Stimulated activated CD4-positive, alpha-beta T cell treated with anti-CD3 and anti-CD28 coated beads, Interleukin-15, amount 100 ng/mL, for 24 hours (primary cell): ENCODE data around the gene ACOX2.
A peak's percentile ranks its signal among the peaks of the same experiment; 100 is the strongest.

Experiments
- DNase-seq: peaks from one replicate; pipeline ENCODE4 v3.0.0-alpha.2; 2020

Gene ACOX2

DNA sequence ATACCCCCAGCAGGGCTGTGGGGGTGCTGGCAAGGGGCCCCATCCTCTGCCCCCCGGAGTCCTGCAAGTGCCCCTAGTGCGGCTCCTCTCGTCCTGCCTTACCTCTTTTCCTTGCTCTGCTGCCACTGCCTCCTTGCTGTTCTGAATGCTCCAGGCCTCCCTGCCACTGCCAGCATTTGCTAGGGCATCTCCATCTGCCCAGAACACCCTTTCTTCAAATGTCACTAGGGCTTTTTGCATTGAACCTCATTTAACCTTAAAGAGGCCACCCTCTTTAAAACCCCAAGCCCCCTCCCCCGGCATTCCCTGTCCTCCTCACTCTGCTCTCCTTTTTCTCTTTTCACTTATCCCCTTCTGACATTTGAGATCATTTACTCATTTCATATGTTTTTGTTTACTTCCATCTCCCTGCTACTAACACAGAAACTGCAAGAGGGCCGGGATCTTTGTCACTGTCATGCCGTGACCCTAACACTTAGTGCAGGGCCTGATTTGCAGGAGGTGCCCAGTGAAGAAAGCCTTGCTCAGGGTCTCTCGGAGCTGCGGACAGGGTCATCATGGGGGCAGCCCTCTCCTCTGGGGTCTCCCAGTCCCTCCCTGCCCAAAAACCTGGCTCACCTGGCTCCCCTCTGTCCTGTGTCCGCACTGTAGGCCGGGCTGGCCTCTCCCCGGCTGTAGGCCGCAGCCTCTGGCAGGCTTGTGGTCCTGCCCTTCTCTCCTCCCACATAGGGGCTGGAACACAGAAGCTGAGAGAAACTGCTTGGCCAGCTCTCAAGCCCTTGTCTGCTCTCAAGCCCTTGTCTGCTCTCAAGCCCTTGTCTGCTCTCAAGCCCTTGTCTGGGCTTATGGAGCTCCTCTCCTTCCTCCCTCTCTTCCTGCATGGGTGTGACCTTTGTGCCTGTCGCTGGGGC is at the start of gene ACOX2:
Gene ACOX2 (minus strand): TSS at position 690 of the 911 bp plus-strand sequence. CDS start 2,084 bp downstream, outside the sequence.
- no peak for DNase-seq

DNA sequence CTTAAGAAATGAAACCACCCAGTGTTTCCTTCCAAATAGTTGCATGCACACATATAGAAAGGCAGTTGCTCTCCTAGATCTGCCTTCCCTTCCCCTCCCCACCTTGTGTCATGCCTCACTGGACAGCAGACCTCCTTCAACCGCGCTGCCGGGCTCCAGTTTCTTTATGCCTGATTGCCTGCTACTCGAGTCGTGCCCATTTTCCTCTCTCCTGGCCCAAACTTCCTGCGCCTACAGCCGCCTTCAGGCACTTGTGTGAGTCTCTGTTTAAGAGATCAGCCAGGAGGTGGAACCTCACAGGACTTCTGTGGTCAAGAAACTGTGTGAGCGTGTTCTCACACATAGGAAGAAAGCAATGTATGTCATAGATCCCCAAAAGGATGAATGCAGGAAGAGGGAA is 49.0 kb upstream of the ACOX2 start:
- DNase-seq: no peak

DNA sequence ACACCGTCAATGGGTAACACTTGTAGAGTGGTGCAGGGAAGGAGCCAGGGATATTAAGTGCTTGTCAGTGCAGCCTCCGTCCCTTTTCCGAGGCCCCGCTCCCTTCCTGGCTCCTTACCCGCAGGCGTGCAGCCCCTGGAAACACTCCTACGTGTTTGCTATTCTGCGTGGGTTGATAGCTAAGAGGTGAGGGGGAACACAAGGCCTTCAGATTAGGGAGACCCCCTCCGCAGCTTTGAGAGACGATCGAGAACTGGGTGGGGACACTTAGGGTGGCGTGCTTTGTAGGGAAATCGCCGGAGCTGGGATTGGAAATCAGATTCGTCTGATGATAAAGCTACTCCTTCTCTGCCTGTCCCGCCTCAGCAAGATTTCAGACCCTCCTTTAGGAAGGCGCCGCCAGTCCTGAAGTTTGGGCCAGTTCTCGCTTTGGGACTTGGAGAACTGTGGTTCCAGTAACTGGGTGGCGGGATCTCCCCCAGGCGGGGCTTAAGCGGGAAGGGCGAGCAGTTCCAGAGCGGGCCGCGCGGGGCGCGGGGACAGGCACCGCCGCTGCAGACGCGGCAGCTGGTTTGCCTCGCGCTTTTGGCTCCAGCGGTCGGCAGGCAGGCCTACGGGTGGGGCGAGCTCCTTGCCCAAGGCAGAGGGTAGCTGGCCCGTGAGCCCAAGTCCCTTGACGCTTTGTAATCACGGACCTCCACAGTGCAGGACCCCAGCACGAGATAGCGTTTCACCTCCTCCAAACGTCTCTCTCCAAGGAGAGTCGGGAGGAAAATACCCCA is 48.2 kb upstream of the ACOX2 start:
- DNase-seq: peak; percentile 76

DNA sequence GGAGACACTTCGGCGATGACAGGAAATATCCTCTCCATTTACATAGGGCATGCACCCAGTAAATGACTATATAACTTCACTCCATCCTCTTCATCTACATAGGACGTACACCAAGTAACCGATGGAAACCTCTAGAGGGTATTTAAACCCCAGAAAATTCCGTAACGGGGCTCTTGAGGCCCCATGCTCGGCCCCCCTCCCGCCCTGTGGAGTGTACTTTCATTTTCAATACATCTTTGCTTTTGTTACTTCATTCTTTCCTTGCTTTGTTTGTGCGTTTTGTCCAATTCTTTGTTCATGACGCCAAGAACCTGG is 47.7 kb upstream of the ACOX2 start:
- DNase-seq: no peak

DNA sequence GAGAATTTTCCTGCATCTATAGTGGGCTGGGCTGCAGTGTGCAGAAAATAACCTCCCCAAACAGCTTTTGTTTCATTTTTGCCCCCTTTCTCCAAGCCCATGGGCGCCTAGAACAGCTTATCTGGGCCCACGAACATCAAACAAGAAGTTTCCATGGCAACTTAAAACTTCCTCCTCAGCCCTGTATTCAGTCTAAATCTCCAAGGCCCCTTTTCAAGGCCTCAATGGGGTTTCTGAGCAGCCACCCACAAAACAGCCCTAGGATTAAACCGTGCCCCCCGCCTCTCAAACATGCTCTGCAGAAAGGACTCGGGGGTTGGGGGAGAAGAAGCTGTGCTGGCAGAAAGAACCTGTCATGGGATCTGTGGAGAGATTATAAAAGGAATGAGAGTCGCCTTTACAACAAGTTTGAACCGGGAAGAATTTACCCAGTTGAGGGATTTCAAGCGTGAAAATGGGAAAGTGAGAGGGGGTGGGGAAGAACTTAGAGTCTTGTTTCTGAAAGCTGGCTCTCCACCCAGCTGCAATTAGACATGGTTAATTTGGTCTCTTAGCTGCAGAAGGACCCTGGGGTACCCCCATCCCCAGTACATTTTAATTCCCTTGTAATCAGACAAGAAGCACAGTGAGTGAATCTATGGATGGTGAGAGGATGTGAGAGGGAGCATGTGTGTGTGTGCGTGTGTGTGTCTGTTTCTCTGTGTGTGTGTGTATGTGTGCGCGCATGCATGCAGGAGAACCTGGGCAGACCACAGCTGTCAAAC is 44.5 kb upstream of the ACOX2 start:
- DNase-seq: no peak

DNA sequence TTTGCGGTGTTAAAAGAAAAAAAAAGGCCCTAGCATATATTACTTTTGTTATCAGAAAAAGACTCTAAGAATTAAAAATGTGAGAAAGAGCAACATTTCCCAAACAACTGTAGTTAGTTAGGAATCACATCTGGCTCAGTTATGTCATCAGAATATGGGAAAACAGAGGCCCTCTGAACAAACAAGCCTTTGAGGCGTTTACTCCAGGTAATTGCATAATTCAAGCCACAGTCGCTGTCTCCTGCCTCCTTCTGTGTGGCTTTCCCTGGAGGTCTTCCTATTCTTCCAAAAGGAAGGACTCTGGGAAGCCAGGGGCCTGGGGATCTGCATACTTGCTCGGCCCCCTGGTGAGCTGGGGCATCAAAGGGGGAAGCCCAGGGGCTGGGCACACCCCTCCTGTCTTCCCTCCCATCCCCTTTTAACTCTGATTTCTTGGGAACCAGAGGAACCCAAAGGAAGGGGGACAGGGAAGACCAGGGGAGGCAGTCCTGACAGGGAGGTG is 43.9 kb upstream of the ACOX2 start:
- DNase-seq: no peak

DNA sequence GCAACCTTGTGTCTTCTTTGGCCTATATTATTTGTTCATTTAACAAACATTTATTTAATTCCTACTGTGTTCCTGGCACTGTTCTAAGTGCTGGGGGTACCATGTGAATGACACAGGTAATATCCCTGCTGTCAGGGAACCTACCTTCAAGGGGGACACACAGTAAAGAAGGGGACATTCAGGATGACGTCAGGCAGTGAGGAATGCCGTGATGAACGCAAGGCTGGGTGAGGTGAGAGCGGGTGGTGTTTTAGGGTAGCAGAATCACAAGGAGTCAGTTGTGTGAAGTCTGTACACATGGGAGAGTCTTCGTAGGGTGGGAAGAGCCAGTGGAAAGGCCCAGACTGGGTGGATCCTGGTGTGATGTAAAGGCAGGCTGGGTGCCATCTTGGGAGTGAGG is 41.9 kb upstream of the ACOX2 start:
- DNase-seq: no peak

DNA sequence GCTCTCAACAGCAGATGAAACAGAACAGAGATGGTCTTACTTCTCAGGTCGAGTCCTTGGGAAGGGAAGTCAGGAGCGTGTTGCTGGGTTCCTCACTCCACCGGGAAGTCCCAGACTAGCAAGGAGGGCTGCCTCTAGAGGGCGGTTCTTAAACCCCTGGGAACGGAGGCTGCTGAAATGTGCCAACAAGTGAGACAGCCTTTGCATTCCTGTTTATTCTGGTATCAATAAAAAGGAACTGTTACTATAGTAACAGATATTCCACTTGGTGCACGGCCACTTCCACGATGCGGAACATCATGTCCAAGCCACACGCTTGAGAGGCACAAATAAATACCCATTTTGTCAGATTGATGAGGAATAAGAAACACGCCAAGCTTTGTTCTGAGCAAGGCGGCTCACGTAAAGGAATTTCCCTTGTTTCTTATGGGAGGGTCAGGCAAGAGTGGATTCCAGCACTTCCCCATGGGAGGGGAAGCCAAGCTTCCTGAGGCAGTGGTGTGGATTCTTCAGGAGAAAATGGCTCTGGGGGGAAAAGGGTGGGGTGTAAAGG is 40.4 kb upstream of the ACOX2 start, which contains the start of gene FAM107A:
Gene FAM107A (minus strand): TSS at position 123 of the 553 bp plus-strand sequence. CDS start 7,531 bp downstream, outside the sequence.
- no peak for DNase-seq

DNA sequence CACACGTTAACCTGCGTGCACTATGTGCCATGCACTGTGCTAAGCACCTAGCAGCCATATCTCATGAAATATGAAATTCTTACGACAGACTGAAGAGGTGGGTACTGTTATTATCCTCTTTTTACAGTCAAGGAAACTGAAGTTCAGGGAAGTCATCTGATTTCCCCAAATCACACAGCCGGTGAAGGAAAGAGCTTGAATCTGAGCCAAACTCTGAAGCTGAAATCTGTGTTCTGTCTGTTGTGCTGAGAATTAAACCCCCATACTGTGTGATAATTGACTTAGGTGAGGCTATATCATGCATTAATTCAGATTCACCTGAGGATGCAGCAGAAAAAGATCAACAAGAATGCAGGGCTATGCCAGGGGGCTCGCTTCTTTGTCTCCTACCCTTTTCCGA is 39.7 kb upstream of the ACOX2 start:
- DNase-seq: no peak

DNA sequence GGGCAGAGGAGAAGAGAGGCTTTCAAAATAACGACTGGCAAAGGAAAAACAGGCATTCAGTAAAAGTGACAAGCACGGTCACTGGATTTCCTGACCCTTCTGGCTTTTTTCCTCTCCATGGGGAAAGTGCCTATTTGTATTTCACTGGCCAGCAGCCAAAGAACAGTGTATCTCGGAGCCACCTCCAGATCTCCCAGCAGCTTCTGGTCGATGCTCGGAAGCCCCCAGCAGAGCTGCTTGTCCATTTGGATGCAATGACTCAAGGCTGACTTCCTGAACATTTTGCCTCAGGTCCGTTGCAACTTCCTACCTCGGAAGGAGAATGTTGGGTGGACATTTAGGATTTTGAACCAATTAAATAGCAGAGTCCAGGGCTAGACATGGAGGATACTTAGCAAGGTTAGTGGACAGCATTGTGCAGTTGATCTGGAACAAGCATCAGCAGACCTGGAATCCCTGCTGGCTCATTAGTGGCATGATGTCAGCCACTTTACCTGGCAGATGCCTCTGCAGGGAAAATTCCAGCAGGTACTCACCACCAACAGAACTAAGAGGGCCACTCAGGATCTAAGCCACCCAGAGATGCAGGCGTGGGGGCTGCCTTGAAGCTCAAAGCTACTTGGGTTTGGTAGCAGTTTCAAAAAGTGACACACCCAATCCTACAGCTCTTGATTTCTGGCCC is 39.1 kb upstream of the ACOX2 start:
- DNase-seq: no peak

DNA sequence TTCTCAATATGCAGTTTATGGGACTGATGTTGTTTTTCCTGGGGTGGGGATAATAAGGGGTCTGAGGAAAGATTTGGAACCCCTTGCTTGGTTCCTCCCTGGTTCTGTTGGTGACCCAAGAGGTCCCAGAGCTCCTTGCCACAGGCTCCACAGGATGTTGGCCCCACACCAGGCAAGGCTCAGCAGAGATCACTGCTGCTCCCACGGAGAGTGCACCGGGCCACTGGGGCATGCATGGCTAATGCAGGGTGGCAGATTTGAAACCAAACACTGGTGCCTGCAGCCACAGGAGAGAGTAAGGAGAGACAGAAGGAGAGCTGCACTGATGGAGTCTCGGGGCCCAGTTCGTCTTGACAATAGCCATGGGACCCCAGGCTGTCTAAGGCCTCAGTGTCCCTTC is 37.7 kb upstream of the ACOX2 start:
- DNase-seq: no peak

DNA sequence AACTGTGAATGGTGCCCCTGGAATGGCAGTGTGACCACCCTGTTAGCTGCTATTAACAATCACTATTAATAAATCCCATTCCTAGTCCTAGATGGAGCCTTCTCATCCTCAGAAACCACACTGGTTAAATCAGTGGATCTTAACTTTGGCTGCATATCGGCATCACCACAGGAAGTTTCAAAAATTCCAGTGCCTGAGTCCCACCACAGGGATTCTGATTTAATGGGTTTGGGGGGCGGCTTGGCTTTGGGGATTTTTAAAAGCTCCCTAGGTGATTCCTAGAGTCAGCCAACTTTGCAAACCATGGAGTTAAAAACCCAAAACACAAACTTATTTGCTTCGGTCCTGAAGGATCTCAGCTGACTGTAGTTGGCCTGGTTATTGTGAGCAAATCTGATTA is 37.1 kb upstream of the ACOX2 start:
- DNase-seq: no peak

DNA sequence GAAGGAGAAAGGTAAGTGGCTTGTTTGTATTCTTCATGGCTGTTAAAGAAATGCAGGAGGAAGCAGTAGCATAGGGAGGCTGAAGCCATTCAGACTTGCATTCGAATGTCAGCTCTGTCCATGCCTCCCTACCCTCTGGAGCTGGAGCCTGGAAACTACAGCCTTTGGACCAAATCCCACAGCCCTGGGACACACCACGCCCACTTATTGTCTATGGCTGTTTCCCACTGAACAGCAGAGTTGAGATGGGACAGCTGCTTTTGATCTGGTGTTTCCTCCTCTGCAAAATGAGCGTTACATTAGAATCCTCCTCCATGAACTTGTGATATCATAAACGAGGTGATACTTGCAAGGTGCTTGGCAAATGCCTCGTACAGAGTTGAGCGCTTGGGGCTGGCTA is 36.6 kb upstream of the ACOX2 start:
- no peak for DNase-seq

DNA sequence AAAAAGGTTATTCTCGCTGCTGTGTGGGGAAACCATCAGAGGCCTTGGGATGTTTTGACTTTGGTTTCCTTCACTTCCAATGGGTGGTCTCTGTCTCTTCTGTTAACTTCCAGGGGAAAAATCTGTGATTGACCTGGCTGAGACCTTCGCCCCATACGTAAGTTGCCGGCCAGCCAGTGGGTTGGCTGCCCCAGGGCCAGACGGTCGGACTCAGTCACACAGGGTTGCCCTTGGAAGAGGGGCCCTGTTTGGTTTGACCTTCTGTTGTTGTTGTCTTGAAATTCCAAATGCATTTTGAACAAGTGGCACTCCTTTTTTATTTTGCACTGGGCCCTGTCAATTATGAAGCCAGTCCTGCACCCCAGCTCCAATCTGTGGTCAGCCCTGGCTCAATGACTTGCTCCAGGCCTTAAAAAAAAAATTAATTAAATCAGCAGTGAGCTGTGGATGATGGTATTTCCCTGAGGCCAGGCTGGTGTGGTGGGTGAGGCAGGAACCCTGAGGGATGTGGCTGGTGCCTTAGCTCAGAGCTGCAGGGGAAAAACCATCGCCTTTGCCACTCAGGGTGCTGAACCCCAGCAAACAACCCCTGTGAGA is 35.7 kb upstream of the ACOX2 start:
- no peak for DNase-seq

DNA sequence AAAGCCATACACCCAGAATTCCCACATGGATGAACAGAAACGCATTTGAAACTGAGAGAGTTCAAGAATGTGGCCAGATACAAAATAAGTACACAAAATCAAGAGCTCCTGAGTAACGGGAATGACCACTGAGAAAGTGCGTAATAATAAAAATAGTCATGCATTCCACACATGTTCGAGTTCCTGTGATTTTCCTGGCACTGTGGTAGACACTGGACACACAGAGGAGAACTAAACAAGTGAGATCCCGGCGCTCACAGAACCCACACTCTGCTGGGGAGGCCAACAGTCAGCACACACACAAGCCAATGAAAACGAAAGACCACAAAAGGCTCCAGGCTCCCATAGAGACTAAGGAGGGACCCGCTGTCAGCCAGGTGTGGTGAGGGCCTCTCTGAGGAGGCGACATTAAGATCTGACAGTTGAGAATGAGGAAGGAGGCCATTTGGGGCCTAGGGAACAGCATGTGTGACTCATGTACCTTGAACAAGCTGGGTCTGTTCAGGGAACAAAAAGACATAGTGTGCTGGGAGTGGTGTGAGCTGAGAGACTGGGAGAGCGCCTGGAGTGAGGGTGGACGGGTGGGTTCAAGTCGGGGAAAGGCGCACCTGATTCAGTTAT is 35.1 kb upstream of the ACOX2 start:
- no peak for DNase-seq

DNA sequence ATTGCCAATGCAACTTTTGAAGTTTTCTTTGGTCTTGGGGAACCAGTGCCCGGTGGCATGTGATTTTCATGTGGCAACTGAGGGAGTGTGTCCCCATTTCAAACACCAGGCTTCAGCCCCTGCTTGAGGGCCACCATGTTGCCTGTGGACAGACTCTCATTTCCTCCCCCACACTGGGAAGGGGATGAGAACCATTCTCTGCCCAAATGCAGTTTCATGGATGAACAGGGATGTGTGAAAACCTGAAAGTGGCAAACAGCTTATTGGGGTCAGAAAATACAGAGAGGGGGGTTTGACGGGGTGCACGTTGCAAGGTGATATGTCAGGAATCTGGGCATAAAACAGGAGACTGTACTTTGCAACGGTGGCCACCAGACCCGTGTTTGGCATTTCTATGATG is 33.9 kb upstream of the ACOX2 start:
- no peak for DNase-seq

DNA sequence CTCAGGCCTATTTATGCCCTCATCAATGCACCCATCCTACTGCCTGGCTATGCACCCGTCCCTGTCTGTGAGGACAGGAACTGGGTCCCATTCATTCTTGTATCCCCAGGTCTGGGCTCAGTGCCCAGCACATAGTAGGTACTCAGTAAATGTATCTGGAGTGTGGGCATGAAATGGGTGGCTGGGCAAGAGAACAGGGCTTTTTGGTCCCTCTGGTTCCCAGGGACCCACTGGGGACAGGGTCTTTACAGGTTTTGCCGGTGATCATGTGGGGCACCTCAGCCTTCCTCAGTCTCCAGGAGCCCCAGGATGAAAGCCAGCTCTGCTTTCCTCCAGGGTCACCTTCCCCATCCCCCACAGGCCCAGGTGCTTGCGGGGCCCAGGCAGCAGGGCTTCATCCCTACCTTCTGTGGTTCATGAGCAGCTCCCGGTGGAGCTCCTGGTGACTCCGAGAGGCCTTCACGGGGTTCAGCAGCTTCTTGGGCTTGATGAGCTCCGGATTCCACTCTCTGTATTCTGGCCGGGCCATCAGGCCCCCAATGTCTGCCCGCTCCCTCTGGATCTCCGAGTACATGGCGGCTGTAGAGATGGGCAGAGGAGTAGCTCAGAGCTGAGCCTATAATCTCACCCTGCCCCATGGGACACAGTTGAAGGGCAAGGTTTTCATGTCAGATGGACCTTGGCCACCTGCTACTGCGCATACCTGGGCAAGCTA is 32.5 kb upstream of the ACOX2 start:
- no peak for DNase-seq

DNA sequence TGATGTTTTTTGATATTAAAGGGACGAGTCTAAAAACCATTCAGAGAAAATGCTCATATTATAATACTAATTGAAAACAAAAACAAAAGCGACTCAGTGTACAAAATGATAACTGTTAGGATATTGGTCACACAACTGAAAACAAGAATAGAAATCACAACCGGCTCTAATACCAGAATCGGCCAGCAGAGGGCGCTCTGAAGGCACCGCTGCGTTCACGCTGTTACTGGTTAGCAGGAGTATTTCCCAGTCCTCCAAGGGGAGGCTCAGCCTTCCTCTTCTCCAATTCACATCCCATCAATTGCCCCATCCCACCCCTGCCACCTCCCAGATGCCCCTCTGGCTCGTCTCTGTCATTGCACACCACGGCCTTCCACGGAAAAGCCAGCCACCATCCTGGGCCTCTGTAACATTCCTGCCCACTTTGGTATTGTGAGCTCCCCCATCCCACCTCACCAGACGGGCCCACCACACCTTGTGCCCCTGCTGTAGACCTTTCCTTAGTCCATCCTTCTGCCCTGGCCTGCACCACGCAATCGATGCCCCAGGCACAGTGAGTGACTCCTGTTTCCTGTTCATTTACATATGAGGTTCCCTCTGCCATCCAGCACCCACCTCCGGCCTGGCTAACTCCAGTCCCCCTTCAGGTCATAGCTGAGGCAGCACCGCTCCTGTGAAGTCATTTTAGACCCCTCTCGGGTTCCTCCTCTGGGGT is 31.7 kb upstream of the ACOX2 start:
- DNase-seq: peak; percentile 83

DNA sequence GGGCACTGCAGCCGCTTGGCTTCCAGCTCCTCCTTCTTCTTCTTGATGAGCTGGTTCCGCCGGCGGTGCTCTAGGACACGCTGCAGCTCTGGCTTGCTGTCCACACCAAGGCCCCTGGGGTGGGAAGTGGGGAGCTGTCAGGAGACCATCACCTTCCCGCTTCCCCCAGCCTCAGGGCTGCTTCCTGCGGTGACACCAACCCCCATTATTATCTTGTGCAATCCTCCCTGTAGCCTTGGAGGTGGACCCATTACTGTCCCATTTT is 30.2 kb upstream of the ACOX2 start:
- no peak for DNase-seq
